ENCODE results near the gene ZNF800.

The ZNF800 gene

DNA sequence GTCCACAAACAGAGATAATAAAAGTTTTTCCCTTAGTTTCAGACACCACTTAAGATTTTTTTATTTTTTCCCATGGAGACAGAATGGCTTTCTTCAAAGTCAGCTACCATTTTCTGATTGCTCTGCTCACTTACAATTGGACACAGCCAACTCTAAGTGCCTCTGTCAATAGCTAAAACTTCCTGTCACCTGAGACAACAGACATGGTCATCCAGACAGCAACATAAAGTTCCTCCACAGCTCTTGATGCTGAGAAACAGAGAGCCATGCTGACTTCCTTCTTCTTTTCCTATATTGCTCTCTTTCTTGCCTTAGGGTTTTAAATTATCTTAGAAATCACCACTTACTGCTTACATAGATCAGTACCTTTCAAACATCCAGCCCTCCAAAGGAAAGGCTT lies 12.0 kb downstream of the ZNF800 start:
- H3K36me3 ChIP-seq (ENCODE audit: control insufficient read depth in 2 of 2, insufficient read depth in 1 of 2, low read length in 2 of 2), result peaks cover 3 to 5% of the 10 kb centered on the region in 2 experiments; a peak in 2 of 3 replicates
- POLR2A ChIA-PET, result interaction anchor here (1.0 kb wide), 1 partner anchor 12 kb away, joined by 5 read pairs; the partner anchor contains the start of gene ZNF800
- peaks cover 13% of the 10 kb centered on the region; the same call in 1 of the 2 replicates for H3K4me1 ChIP-seq (ENCODE audit: control insufficient read depth, insufficient read depth, low read length)
- no peaks in the 10 kb centered on the region for H3K9me3 ChIP-seq (ENCODE audit: control insufficient read depth, insufficient read depth, low read depth, low read length)
- no peak overlapping the region for H3K27ac ChIP-seq (ENCODE audit: extremely low read depth, low read depth, low read length)
- CTCF ChIA-PET, result interaction anchor here (0.5 to 0.7 kb wide), 2 partner anchors 77 to 110 kb away, joined by 3 to 4 read pairs; no protein-coding TSS in a partner anchor
- TF ChIP-seq GLIS2 (tag by site-specific recombination; IDR thresholded peaks at IDR 0.05), result no peak
- TF ChIP-seq ZNF639 (tag by site-specific recombination; IDR thresholded peaks at IDR 0.05), result no peak
- TF ChIP-seq ZNF133 (tag by site-specific recombination; IDR thresholded peaks at IDR 0.05), result no peak
- TF ChIP-seq ZNF791 (tag by site-specific recombination; IDR thresholded peaks at IDR 0.05), result no peak
- TF ChIP-seq, protein P1, sequence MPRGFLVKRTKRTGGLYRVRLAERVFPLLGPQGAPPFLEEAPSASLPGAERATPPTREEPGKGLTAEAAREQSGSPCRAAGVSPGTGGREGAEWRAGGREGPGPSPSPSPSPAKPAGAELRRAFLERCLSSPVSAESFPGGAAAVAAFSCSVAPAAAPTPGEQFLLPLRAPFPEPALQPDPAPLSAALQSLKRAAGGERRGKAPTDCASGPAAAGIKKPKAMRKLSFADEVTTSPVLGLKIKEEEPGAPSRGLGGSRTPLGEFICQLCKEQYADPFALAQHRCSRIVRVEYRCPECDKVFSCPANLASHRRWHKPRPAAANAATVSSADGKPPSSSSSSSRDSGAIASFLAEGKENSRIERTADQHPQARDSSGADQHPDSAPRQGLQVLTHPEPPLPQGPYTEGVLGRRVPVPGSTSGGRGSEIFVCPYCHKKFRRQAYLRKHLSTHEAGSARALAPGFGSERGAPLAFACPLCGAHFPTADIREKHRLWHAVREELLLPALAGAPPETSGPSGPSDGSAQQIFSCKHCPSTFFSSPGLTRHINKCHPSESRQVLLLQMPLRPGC (tag by site-specific recombination; IDR thresholded peaks at IDR 0.05), result no peak
- TF ChIP-seq, protein P2, sequence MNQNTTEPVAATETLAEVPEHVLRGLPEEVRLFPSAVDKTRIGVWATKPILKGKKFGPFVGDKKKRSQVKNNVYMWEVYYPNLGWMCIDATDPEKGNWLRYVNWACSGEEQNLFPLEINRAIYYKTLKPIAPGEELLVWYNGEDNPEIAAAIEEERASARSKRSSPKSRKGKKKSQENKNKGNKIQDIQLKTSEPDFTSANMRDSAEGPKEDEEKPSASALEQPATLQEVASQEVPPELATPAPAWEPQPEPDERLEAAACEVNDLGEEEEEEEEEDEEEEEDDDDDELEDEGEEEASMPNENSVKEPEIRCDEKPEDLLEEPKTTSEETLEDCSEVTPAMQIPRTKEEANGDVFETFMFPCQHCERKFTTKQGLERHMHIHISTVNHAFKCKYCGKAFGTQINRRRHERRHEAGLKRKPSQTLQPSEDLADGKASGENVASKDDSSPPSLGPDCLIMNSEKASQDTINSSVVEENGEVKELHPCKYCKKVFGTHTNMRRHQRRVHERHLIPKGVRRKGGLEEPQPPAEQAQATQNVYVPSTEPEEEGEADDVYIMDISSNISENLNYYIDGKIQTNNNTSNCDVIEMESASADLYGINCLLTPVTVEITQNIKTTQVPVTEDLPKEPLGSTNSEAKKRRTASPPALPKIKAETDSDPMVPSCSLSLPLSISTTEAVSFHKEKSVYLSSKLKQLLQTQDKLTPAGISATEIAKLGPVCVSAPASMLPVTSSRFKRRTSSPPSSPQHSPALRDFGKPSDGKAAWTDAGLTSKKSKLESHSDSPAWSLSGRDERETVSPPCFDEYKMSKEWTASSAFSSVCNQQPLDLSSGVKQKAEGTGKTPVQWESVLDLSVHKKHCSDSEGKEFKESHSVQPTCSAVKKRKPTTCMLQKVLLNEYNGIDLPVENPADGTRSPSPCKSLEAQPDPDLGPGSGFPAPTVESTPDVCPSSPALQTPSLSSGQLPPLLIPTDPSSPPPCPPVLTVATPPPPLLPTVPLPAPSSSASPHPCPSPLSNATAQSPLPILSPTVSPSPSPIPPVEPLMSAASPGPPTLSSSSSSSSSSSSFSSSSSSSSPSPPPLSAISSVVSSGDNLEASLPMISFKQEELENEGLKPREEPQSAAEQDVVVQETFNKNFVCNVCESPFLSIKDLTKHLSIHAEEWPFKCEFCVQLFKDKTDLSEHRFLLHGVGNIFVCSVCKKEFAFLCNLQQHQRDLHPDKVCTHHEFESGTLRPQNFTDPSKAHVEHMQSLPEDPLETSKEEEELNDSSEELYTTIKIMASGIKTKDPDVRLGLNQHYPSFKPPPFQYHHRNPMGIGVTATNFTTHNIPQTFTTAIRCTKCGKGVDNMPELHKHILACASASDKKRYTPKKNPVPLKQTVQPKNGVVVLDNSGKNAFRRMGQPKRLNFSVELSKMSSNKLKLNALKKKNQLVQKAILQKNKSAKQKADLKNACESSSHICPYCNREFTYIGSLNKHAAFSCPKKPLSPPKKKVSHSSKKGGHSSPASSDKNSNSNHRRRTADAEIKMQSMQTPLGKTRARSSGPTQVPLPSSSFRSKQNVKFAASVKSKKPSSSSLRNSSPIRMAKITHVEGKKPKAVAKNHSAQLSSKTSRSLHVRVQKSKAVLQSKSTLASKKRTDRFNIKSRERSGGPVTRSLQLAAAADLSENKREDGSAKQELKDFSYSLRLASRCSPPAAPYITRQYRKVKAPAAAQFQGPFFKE (tag by site-specific recombination; IDR thresholded peaks at IDR 0.05; ENCODE audit: borderline replicate concordance), result no peak
- TF ChIP-seq ZNF610 (tag by site-specific recombination; IDR thresholded peaks at IDR 0.05; ENCODE audit: borderline replicate concordance), result no peak
- no peak for TF ChIP-seq ZBTB7A (tag by site-specific recombination; IDR thresholded peaks at IDR 0.05; ENCODE audit: low read depth)
- no peak for TF ChIP-seq ZNF623 (tag by site-specific recombination; IDR thresholded peaks at IDR 0.05)
- no peak for TF ChIP-seq ZFHX2 (tag by site-specific recombination; conservative IDR thresholded peaks at IDR 0.05)
- no peak for TF ChIP-seq ZNF423 (tag by site-specific recombination; IDR thresholded peaks at IDR 0.05)
- no peak for TF ChIP-seq ZSCAN23 (tag by site-specific recombination; IDR thresholded peaks at IDR 0.05)
- H3K4me3 ChIP-seq (ENCODE audit: low read depth, low read length), result no peak overlapping the region

DNA sequence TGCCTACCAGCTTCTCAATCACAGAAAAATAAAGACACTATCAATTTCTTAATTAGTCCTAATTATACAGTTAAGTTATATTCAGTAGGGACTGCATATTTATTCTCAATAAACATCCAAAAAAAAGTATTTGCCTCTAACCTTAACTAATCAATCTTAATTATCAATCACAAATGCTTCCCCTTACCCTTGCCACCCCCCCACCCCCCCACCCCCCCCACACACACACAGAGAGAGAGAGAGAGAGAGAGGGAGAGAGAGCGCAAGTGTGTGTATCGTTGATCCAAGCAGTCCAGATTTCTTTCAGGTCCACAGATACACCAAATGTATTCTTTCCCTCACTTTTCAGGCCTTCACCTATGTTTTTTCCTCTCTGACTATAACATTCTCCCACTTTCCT lies 12.9 kb downstream of the ZNF800 start:
- H3K4me1 ChIP-seq (ENCODE audit: control insufficient read depth, insufficient read depth, low read length), result peaks cover 13% of the 10 kb centered on the region; the same call in 1 of the 2 replicates
- no peak overlapping the region for H3K4me3 ChIP-seq (ENCODE audit: low read depth, low read length)
- H3K27ac ChIP-seq (ENCODE audit: extremely low read depth, low read depth, low read length), result no peak overlapping the region
- ChIA-PET CTCF (no interaction called here), POLR2A (interaction anchor here (1.0 kb wide), 1 partner anchor 13 kb away, joined by 5 read pairs; the partner anchor contains the start of gene ZNF800)
- H3K9me3 ChIP-seq (ENCODE audit: control insufficient read depth, insufficient read depth, low read depth, low read length), result no peaks in the 10 kb centered on the region
- H3K36me3 ChIP-seq (ENCODE audit: control insufficient read depth in 2 of 2, insufficient read depth in 1 of 2, low read length in 2 of 2), result peaks cover 2 to 3% of the 10 kb centered on the region in 2 experiments
- TF ChIP-seq, protein P3, sequence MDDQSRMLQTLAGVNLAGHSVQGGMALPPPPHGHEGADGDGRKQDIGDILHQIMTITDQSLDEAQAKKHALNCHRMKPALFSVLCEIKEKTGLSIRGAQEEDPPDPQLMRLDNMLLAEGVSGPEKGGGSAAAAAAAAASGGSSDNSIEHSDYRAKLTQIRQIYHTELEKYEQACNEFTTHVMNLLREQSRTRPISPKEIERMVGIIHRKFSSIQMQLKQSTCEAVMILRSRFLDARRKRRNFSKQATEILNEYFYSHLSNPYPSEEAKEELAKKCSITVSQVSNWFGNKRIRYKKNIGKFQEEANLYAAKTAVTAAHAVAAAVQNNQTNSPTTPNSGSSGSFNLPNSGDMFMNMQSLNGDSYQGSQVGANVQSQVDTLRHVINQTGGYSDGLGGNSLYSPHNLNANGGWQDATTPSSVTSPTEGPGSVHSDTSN (CRISPR knock-in tag; IDR thresholded peaks at IDR 0.05), result no peak
- no peak for TF ChIP-seq ZNF473 (tag by site-specific recombination; IDR thresholded peaks at IDR 0.05)
- TF ChIP-seq OVOL3 (tag by site-specific recombination; IDR thresholded peaks at IDR 0.05), result no peak
- TF ChIP-seq ZNF221 (tag by site-specific recombination; IDR thresholded peaks at IDR 0.05; ENCODE audit: borderline replicate concordance), result no peak
- TF ChIP-seq ZNF548 (tag by site-specific recombination; IDR thresholded peaks at IDR 0.05), result no peak
- peak; percentile 63; the same call in 1 of the 2 replicates for TF ChIP-seq PRDM1 (tag by site-specific recombination; IDR thresholded peaks at IDR 0.05)
- no peak for TF ChIP-seq ZNF132 (tag by site-specific recombination; IDR thresholded peaks at IDR 0.05; ENCODE audit: borderline replicate concordance)
- TF ChIP-seq KLF9 (tag by site-specific recombination; IDR thresholded peaks at IDR 0.05; ENCODE audit: low read depth), result no peak

Measured in HEK293 (cell line).